SK-N-SH (cell line): ENCODE measurements around the gene CEP70. TPM values are rescaled to one million over a fixed set of nuclear protein-coding genes. Genes with fewer than 3 reads are reported as not detected.

Experiments used
- CTCF ChIA-PET: fragments of 300-600, 350-600 bp; formaldehyde crosslinking; extraction: SDS; loops from one replicate; lab custom pipeline; 2021; lab: Yijun Ruan, JAX
- POLR2A ChIA-PET: fragments of 350-600 bp; sonication (Branson Sonifier 250); formaldehyde crosslinking; extraction: SDS; loops from one replicate; lab custom pipeline; 2020; ENCODE audit warnings: antibody characterized with exemption, inconsistent platforms; lab: Yijun Ruan, JAX
- DNase-seq: peaks from one replicate; pipeline ENCODE4 v3.0.0; 2012
- H2AFZ ChIP-seq: fragments of 200-600 bp; sonication (generic); 2 replicates; pipeline ENCODE4 v1.8.1; 2016; ENCODE audit warnings: antibody characterized with exemption, mild to moderate bottlenecking, low read depth
- H3F3A ChIP-seq: fragments of 200-600 bp; sonication (generic); replicated peaks from 2 replicates; pipeline ENCODE3; 2016; ENCODE audit warnings: antibody characterized with exemption, mild to moderate bottlenecking; ENCODE audit not compliant: insufficient read depth
- H3K27ac ChIP-seq, 2 experiments: fragments of 200-500 bp in 1 of 2; fragments of 200-600 bp in 1 of 2; sonication (Bioruptor generic) in 1 of 2; sonication (generic), shearing (Covaris generic) in 1 of 2; 2 replicates each; pipeline versions ENCODE4 v1.5.1 to v1.6.1; 2014 to 2016; ENCODE audit warnings: low read depth in 2 of 2, inconsistent platforms in 1 of 2, low read length in 1 of 2, mild to moderate bottlenecking in 1 of 2, mixed read lengths in 1 of 2
- H3K27me3 ChIP-seq: fragments of 200-600 bp; sonication (generic), shearing (Covaris generic); 2 replicates; pipeline ENCODE4 v1.6.1; 2016; ENCODE audit warnings: mixed run types; ENCODE audit not compliant: insufficient read depth
- H3K36me3 ChIP-seq, 2 experiments: fragments of 200-500 bp in 1 of 2; fragments of 200-600 bp in 1 of 2; sonication (Bioruptor generic) in 1 of 2; sonication (generic) in 1 of 2; replicated peaks in 1 of 2; 2 replicates each; pipeline versions ENCODE3 to v1.5.1; 2014 to 2016; ENCODE audit warnings: low read length in 1 of 2, mild to moderate bottlenecking in 1 of 2; ENCODE audit not compliant: insufficient read depth in 2 of 2, control insufficient read depth in 1 of 2
- H3K4me1 ChIP-seq, 2 experiments: fragments of 200-500 bp in 1 of 2; fragments of 200-600 bp in 1 of 2; sonication (Bioruptor generic) in 1 of 2; sonication (generic), shearing (Covaris generic) in 1 of 2; 2 replicates each; pipeline versions ENCODE4 v1.5.1 to v1.6.1; 2014 to 2016; ENCODE audit warnings: low read depth in 1 of 2, low read length in 1 of 2, mixed run types in 1 of 2; ENCODE audit not compliant: insufficient read depth in 2 of 2, control insufficient read depth in 1 of 2
- H3K4me2 ChIP-seq: fragments of 200-600 bp; sonication (generic), shearing (Covaris generic); 2 replicates; pipeline ENCODE4 v1.6.1; 2017; ENCODE audit warnings: mixed run types
- H3K4me3 ChIP-seq, 2 experiments: fragments of 200-500 bp in 1 of 2; fragments of 200-600 bp in 1 of 2; sonication (Bioruptor generic) in 1 of 2; sonication (generic), shearing (Covaris generic) in 1 of 2; 2 replicates each; pipeline versions ENCODE4 v1.5.1 to v1.8.1; 2014 to 2016; ENCODE audit warnings: low read depth in 2 of 2, inconsistent platforms in 1 of 2, low read length in 1 of 2, mild to moderate bottlenecking in 1 of 2, mixed read lengths in 1 of 2, moderate library complexity in 1 of 2
- H3K79me2 ChIP-seq: fragments of 200-600 bp; sonication (generic); 2 replicates; pipeline ENCODE4 v1.8.1; 2017; ENCODE audit warnings: mild to moderate bottlenecking; ENCODE audit not compliant: insufficient read depth
- H3K9ac ChIP-seq: fragments of 200-600 bp; sonication (generic); 2 replicates; pipeline ENCODE4 v1.6.1; 2017; ENCODE audit warnings: mixed run types
- H3K9me2 ChIP-seq: fragments of 200-600 bp; sonication (generic); 2 replicates; pipeline ENCODE4 v1.6.1; 2017; ENCODE audit warnings: mixed run types
- H3K9me3 ChIP-seq: fragments of 200-600 bp; sonication (generic); 2 replicates; pipeline ENCODE4 v1.6.1; 2017; ENCODE audit warnings: mixed run types, mild to moderate bottlenecking, moderate library complexity
- H4K20me1 ChIP-seq: fragments of 200-600 bp; sonication (generic); 2 replicates; pipeline ENCODE4 v1.6.1; 2017; ENCODE audit warnings: mild to moderate bottlenecking, mixed run types; ENCODE audit not compliant: insufficient read depth
- ELF1 ChIP-seq: IDR thresholded peaks from 2 replicates; pipeline ENCODE4 v1.4.0; 2012
- MAX ChIP-seq: IDR thresholded peaks from 2 replicates; pipeline ENCODE4 v1.4.0; 2012; ENCODE audit warnings: low read depth
- MEF2A ChIP-seq: IDR thresholded peaks from 2 replicates; pipeline ENCODE4 v1.4.0; 2012; ENCODE audit warnings: low read depth, borderline replicate concordance
- MXI1 ChIP-seq: IDR thresholded peaks from 2 replicates; pipeline ENCODE4 v1.6.1; 2012; ENCODE audit warnings: mild to moderate bottlenecking, low read depth, low read length, improper control_type of control experiment
- PBX3 ChIP-seq: IDR thresholded peaks from 2 replicates; pipeline ENCODE4; 2012
- RAD21 ChIP-seq: IDR thresholded peaks from 2 replicates; pipeline ENCODE4 v1.6.1; 2012; ENCODE audit warnings: mild to moderate bottlenecking, low read length
- REST ChIP-seq: IDR thresholded peaks from 2 replicates; pipeline ENCODE4 v1.6.1; 2012; ENCODE audit warnings: mild to moderate bottlenecking, low read depth, low read length, moderate library complexity
- RXRA ChIP-seq: IDR thresholded peaks from 2 replicates; pipeline ENCODE4 v1.4.0; 2012; ENCODE audit warnings: low read depth, mild to moderate bottlenecking, borderline replicate concordance
- TEAD4 ChIP-seq: IDR thresholded peaks from 2 replicates; pipeline ENCODE4 v1.4.0; 2012; ENCODE audit warnings: mild to moderate bottlenecking, borderline replicate concordance; ENCODE audit not compliant: insufficient read depth
- USF2 ChIP-seq: fragments of 150-350 bp; IDR thresholded peaks from 2 replicates; pipeline ENCODE4 v1.6.1; 2017; ENCODE audit warnings: antibody characterized with exemption, low read length, low read depth, borderline replicate concordance
- YY1 ChIP-seq: IDR thresholded peaks from 2 replicates; pipeline ENCODE4 v1.4.0; 2012; ENCODE audit warnings: low read depth, mild to moderate bottlenecking
- WGBS: methylation state at CpG from one replicate; pipeline ENCODE4 v1.1.6; 2017; ENCODE audit warnings: low lambda C conversion rate; 5-methylcytosine and 5-hydroxymethylcytosine counted together
- polyA plus RNA-seq, 3 experiments: library from polyadenylated mRNA; depleted of rRNA; stranded (reverse); fragments of >200 nt; gene quantifications; 2 replicates each; pipeline ENCODE4 v1.2.3, GENCODE V29; 2012
- TF ChIP-seq, protein P1 (sequence below): fragments of 150-350 bp; IDR thresholded peaks from 2 replicates; pipeline ENCODE4 v1.6.1; 2016; ENCODE audit warnings: mild to moderate bottlenecking, low read depth, low read length

The CEP70 gene
- polyA plus RNA-seq, 1 of the 3 experiments (the other 2 are of a cell fraction), result 3.7 TPM

- TF ChIP-seq TEAD4 (no peak), REST (no peak), PBX3 (no peak), RAD21 (no peak)
These were observed 120.7 kb downstream of the CEP70 start (continued) for GRCh38 chr3:138473391-138473790.

GRCh38 chr3:138472141-138472825 is 121.8 kb downstream of the CEP70 start:
- no peaks in the 10 kb centered on the region for H3K36me3 ChIP-seq
- DNase-seq, result no peak
- H3F3A ChIP-seq, result no peaks in the 10 kb centered on the region
- ChIA-PET POLR2A (no interaction called here), CTCF (interaction anchor here (4.1 kb wide), 1 partner anchor 443 kb away, joined by 25 read pairs; no protein-coding TSS in a partner anchor)
- 84% methylated on average over 6 of the region's 8 CpGs for WGBS
- H3K4me1 ChIP-seq, result peaks cover 0 to 5% of the 10 kb centered on the region in 2 experiments; a peak in 1 of 4 replicates
- H2AFZ ChIP-seq, result no peak overlapping the region
- H3K9ac ChIP-seq, result no peak overlapping the region
- H3K27ac ChIP-seq, result no peak overlapping the region
- TF ChIP-seq MEF2A (no peak), REST (no peak), MXI1 (no peak), RXRA (no peak), USF2 (no peak), YY1 (no peak), MAX (no peak), ELF1 (no peak)
- TF ChIP-seq, protein P1, sequence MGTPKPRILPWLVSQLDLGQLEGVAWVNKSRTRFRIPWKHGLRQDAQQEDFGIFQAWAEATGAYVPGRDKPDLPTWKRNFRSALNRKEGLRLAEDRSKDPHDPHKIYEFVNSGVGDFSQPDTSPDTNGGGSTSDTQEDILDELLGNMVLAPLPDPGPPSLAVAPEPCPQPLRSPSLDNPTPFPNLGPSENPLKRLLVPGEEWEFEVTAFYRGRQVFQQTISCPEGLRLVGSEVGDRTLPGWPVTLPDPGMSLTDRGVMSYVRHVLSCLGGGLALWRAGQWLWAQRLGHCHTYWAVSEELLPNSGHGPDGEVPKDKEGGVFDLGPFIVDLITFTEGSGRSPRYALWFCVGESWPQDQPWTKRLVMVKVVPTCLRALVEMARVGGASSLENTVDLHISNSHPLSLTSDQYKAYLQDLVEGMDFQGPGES, result no peak
- H3K4me3 ChIP-seq, result no peak overlapping the region
- H4K20me1 ChIP-seq, result no peaks in the 10 kb centered on the region
- H3K79me2 ChIP-seq, result no peaks in the 10 kb centered on the region
- H3K27me3 ChIP-seq, result no peaks in the 10 kb centered on the region
- H3K9me2 ChIP-seq, result no peaks in the 10 kb centered on the region
- H3K9me3 ChIP-seq, result no peaks in the 10 kb centered on the region
- H3K4me2 ChIP-seq, result no peak overlapping the region
